ENCODE data around the gene MYLK4. TPM values are rescaled to one million over a fixed set of nuclear protein-coding genes. Genes with fewer than 3 reads are reported as not detected.

Gene MYLK4
- total RNA-seq, 4 donors from 2014 or later = 0.33 to 0.45 (median 0.38) TPM

DNA sequence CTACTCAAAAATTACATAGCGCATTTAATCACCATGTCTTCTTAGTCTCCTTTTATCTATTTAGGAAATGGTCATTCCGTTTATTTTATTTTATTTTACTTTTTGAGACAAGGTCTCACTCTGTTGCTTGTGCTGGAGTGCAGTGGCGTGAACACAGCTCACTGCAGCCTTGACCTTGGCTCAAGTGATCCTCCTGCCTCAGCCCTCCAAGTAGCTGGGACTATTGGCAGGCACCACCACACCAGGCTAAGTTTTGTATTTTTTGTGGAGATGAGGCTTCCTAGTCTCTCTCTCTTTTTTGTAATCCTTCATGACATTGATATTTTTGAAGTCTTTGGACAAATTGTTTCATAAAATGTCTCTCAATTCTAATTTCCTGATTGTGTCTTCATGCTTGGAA, 4.7 kb upstream of the MYLK4 start:
- no peak for DNase-seq (ENCODE audit: extremely low spot score)
- WGBS = 90% methylated on average over 3 of the region's 3 CpGs
- intact Hi-C loops (cut with DNase I) = no loop called here

DNA sequence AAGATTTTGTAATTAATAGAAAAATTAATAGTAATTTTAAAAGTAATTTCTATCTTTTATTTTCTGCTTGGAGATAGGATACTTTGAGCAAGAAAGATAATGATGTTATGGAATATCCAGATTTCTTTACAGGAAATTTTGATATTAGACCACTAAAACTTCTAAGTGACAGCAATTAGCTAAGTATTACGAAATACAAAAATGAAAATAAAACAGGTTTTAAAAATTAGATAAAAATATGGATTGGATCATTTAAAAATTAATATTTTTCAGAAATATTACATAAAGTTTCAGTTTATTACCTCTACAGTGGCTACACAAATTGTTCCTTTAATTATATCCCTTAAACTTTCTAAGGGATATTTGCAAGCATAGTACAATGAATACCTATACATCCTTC, 4.2 kb upstream of the MYLK4 start:
- no peak for DNase-seq (ENCODE audit: extremely low spot score)
- H3K4me1 ChIP-seq = peaks cover 0 to 12% (median 11%) of the 10 kb centered on the region in 4 donors
- no peaks in the 10 kb centered on the region for H3K9me3 ChIP-seq
- no peak for TF ChIP-seq POLR2AphosphoS5 (IDR thresholded peaks at IDR 0.05)
- TF ChIP-seq, protein P1, sequence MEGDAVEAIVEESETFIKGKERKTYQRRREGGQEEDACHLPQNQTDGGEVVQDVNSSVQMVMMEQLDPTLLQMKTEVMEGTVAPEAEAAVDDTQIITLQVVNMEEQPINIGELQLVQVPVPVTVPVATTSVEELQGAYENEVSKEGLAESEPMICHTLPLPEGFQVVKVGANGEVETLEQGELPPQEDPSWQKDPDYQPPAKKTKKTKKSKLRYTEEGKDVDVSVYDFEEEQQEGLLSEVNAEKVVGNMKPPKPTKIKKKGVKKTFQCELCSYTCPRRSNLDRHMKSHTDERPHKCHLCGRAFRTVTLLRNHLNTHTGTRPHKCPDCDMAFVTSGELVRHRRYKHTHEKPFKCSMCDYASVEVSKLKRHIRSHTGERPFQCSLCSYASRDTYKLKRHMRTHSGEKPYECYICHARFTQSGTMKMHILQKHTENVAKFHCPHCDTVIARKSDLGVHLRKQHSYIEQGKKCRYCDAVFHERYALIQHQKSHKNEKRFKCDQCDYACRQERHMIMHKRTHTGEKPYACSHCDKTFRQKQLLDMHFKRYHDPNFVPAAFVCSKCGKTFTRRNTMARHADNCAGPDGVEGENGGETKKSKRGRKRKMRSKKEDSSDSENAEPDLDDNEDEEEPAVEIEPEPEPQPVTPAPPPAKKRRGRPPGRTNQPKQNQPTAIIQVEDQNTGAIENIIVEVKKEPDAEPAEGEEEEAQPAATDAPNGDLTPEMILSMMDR (IDR thresholded peaks at IDR 0.05) = no peak
- no peak for TF ChIP-seq POLR2A (IDR thresholded peaks at IDR 0.05; ENCODE audit: low read depth)
- TF ChIP-seq EP300 (IDR thresholded peaks at IDR 0.05) = no peak
- H3K27ac ChIP-seq (replicated peaks in 1 of 4) = no peak overlapping the region
- no peaks in the 10 kb centered on the region for H3K27me3 ChIP-seq
- H3K4me3 ChIP-seq = no peak overlapping the region
- 95% methylated on average over 1 of the region's 1 CpG for WGBS
- intact Hi-C loops (cut with DNase I) = no loop called here
- no peaks in the 10 kb centered on the region for H3K36me3 ChIP-seq

More for the DNA sequence above, 4.7 kb upstream of the MYLK4 start:
- peaks cover 0 to 12% (median 9%) of the 10 kb centered on the region in 4 donors for H3K4me1 ChIP-seq
- H3K4me3 ChIP-seq = no peak overlapping the region
- no peaks in the 10 kb centered on the region for H3K9me3 ChIP-seq
- no peak overlapping the region for H3K27ac ChIP-seq (replicated peaks in 1 of 4)
- H3K36me3 ChIP-seq = no peaks in the 10 kb centered on the region
- H3K27me3 ChIP-seq = no peaks in the 10 kb centered on the region
- TF ChIP-seq, protein P1 (IDR thresholded peaks at IDR 0.05) = no peak
- TF ChIP-seq EP300 (IDR thresholded peaks at IDR 0.05) (no peak), POLR2A (IDR thresholded peaks at IDR 0.05; ENCODE audit: low read depth) (no peak), POLR2AphosphoS5 (IDR thresholded peaks at IDR 0.05) (no peak)

DNA sequence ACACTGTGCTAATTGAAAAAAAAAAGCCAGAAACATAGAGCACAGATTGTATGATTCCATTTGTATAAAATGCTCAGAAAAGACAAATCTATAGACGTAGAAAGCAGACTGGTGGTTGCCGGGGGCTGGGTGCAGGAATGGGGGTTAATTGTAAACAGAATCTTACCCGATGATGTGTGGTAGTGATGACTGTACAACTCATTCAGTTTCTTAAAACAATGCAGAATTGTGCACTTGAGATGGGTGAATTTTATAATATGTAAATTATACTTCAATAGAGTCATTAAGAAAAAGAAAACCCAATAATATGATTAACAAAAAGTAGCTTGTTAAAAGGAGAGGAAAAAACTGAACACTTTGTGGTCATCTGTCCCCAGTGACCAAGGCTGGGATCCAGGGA, 3.7 kb upstream of the MYLK4 start:
- WGBS = 74% methylated on average over 3 of the region's 3 CpGs
- Histone ChIP-seq H3K9me3 (no peaks in the 10 kb centered on the region), H3K36me3 (no peaks in the 10 kb centered on the region), H3K27me3 (no peaks in the 10 kb centered on the region), H3K27ac (replicated peaks in 1 of 4) (no peak overlapping the region), H3K4me1 (peaks cover 0 to 16% (median 15%) of the 10 kb centered on the region in 4 donors), H3K4me3 (no peak overlapping the region)
- TF ChIP-seq POLR2A (IDR thresholded peaks at IDR 0.05; ENCODE audit: low read depth) (no peak), EP300 (IDR thresholded peaks at IDR 0.05) (no peak), POLR2AphosphoS5 (IDR thresholded peaks at IDR 0.05) (no peak)
- TF ChIP-seq, protein P1 (IDR thresholded peaks at IDR 0.05) = no peak
- intact Hi-C loops (cut with DNase I) = no loop called here
- DNase-seq (ENCODE audit: extremely low spot score) = no peak

DNA sequence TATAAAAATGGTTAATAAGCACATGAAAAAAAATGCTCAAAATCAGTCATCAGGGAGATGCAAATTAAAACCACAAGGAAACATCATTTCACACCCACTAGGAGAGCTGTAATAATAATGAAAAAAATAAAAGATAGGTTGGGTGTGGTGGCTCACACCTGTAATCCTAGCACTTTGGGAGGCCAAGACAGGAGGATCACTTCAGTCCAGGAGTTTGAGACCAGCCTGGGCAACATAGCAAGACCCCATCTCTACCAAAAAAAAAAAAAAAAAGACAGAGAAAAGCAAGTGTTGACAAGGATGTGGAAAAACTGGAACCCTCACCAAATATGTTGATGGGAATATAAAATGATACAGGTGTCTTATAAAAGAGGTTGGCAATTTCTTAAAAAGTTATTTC, 3.0 kb upstream of the MYLK4 start:
- Histone ChIP-seq H3K27me3 (no peaks in the 10 kb centered on the region), H3K9me3 (no peaks in the 10 kb centered on the region), H3K4me1 (peaks cover 0 to 16% (median 15%) of the 10 kb centered on the region in 4 donors), H3K36me3 (no peaks in the 10 kb centered on the region), H3K27ac (replicated peaks in 1 of 4) (no peak overlapping the region), H3K4me3 (no peak overlapping the region)
- intact Hi-C loops (cut with DNase I) = no loop called here
- DNase-seq (ENCODE audit: extremely low spot score) = no peak
- TF ChIP-seq POLR2AphosphoS5 (IDR thresholded peaks at IDR 0.05) (no peak), EP300 (IDR thresholded peaks at IDR 0.05) (no peak), POLR2A (IDR thresholded peaks at IDR 0.05; ENCODE audit: low read depth) (no peak)
- TF ChIP-seq, protein P1 (IDR thresholded peaks at IDR 0.05) = no peak

DNA sequence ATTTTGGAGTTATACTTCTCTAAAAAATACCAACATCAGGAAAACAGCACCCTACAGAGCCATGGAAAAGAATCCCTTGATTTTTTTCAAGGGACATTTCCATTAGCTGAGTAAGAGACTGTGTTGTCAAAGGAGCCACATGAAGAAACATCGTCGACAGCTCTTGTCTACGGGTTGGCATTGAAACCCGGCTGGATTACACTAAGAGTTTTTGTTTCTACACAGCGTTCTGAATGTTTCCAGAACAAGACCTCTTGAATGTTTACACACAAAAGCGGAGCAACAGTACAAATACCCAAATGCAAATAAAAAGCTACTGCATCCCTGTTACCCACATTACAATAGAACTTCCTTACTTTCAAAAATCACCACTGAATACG, 2.4 kb upstream of the MYLK4 start:
- Histone ChIP-seq H3K36me3 (no peaks in the 10 kb centered on the region), H3K27me3 (no peaks in the 10 kb centered on the region), H3K4me1 (peaks cover 0 to 16% (median 15%) of the 10 kb centered on the region in 4 donors), H3K27ac (replicated peaks in 1 of 4) (no peak overlapping the region), H3K9me3 (no peaks in the 10 kb centered on the region), H3K4me3 (no peak overlapping the region)
- no peak for DNase-seq (ENCODE audit: extremely low spot score)
- no peak for TF ChIP-seq POLR2AphosphoS5 (IDR thresholded peaks at IDR 0.05)
- no peak for TF ChIP-seq POLR2A (IDR thresholded peaks at IDR 0.05; ENCODE audit: low read depth)
- TF ChIP-seq, protein P1 (IDR thresholded peaks at IDR 0.05) = no peak
- TF ChIP-seq EP300 (IDR thresholded peaks at IDR 0.05) = no peak
- 75% methylated on average over 7 of the region's 7 CpGs for WGBS
- intact Hi-C loops (cut with DNase I) = no loop called here
